MM.1S (cell line): Measurements from ENCODE around the gene ADRB2.
A peak's percentile ranks its signal among the peaks of the same experiment; 100 is the strongest.

ENCODE experiments used
- DNase-seq: peaks from one replicate; pipeline ENCODE4 v3.0.0-alpha.2; 2015
- H2AFZ ChIP-seq: fragments of 300-600 bp; sonication (generic); 2 replicates; pipeline ENCODE4 v1.6.0; 2016; ENCODE audit warnings: antibody characterized with exemption, low read length
- H3F3A ChIP-seq: fragments of 300-600 bp; sonication (generic); 2 replicates; pipeline ENCODE4 v1.6.1; 2016; ENCODE audit warnings: mild to moderate bottlenecking, antibody characterized with exemption, low read length, moderate library complexity, mixed read lengths; ENCODE audit not compliant: insufficient read depth
- H3K27ac ChIP-seq: fragments of 300-600 bp; sonication (generic); 2 replicates; pipeline ENCODE4 v1.5.1; 2016; ENCODE audit warnings: mild to moderate bottlenecking, low read length
- H3K27me3 ChIP-seq: fragments of 300-600 bp; sonication (generic); replicated peaks from 2 replicates; pipeline ENCODE4 v1.6.0; 2016; ENCODE audit warnings: low read length; ENCODE audit not compliant: insufficient read depth
- H3K36me3 ChIP-seq: fragments of 300-600 bp; sonication (generic); replicated peaks from 2 replicates; pipeline ENCODE4 v1.6.1; 2016; ENCODE audit warnings: mild to moderate bottlenecking, low read length, mixed read lengths; ENCODE audit not compliant: insufficient read depth
- H3K4me1 ChIP-seq: fragments of 300-600 bp; sonication (generic); 2 replicates; pipeline ENCODE4 v1.6.1; 2016; ENCODE audit warnings: low read length, mixed read lengths
- H3K4me2 ChIP-seq: fragments of 300-600 bp; sonication (generic); 2 replicates; pipeline ENCODE4 v1.6.0; 2016; ENCODE audit warnings: low read depth, low read length
- H3K4me3 ChIP-seq: fragments of 300-600 bp; sonication (generic); 2 replicates; pipeline ENCODE4 v1.5.1; 2016; ENCODE audit warnings: low read length, mixed read lengths
- H3K79me2 ChIP-seq: fragments of 300-600 bp; sonication (generic); 2 replicates; pipeline ENCODE4 v1.6.1; 2016; ENCODE audit warnings: mixed run types, low read length, mixed read lengths
- H3K9ac ChIP-seq: fragments of 300-600 bp; sonication (generic); 2 replicates; pipeline ENCODE4 v1.6.1; 2016; ENCODE audit warnings: low read length, mixed read lengths
- H3K9me2 ChIP-seq: fragments of 300-600 bp; sonication (generic); replicated peaks from 2 replicates; pipeline ENCODE4 v1.6.1; 2016; ENCODE audit warnings: mild to moderate bottlenecking, low read length, mixed read lengths; ENCODE audit not compliant: insufficient read depth
- H3K9me3 ChIP-seq: fragments of 300-600 bp; sonication (generic); replicated peaks from 2 replicates; pipeline ENCODE4 v1.6.1; 2016; ENCODE audit warnings: mild to moderate bottlenecking, low read length, mixed read lengths; ENCODE audit not compliant: insufficient read depth
- H4K20me1 ChIP-seq: fragments of 300-600 bp; sonication (generic); 2 replicates; pipeline ENCODE4 v1.6.1; 2016; ENCODE audit warnings: mild to moderate bottlenecking, low read length, moderate library complexity, mixed read lengths; ENCODE audit not compliant: insufficient read depth
- CTCF ChIP-seq: fragments of 300-600 bp; sonication (generic); IDR thresholded peaks from 2 replicates; pipeline ENCODE4 v1.5.1; 2016; ENCODE audit warnings: antibody characterized with exemption, low read length, mixed read lengths
- EZH2 ChIP-seq: fragments of 300-600 bp; sonication (generic); optimal IDR thresholded peaks from 2 replicates; pipeline ENCODE3; 2017; ENCODE audit warnings: low read depth, mild to moderate bottlenecking, antibody characterized with exemption, low read length, mixed read lengths
- EZH2phosphoT487 ChIP-seq: fragments of 300-600 bp; sonication (generic); IDR thresholded peaks from 2 replicates; pipeline ENCODE4 v1.6.1; 2018; ENCODE audit warnings: antibody characterized with exemption, low read length

Gene ADRB2

GRCh38 chr5:148807851-148808250, 18.6 kb upstream of the ADRB2 start:
- no peak overlapping the region for H3K4me2 ChIP-seq
- H3K9me2 ChIP-seq = no peaks in the 10 kb centered on the region
- H3K27me3 ChIP-seq = no peaks in the 10 kb centered on the region
- no peak overlapping the region for H3K27ac ChIP-seq
- H2AFZ ChIP-seq = no peak overlapping the region
- H3K36me3 ChIP-seq = no peaks in the 10 kb centered on the region
- H3K79me2 ChIP-seq = no peaks in the 10 kb centered on the region
- peaks cover 24% of the 10 kb centered on the region for H3K4me1 ChIP-seq
- no peak for DNase-seq
- H4K20me1 ChIP-seq = no peaks in the 10 kb centered on the region
- H3K9me3 ChIP-seq = no peaks in the 10 kb centered on the region
- TF ChIP-seq CTCF (no peak), EZH2phosphoT487 (no peak), EZH2 (no peak)
- H3F3A ChIP-seq = peaks cover 11% of the 10 kb centered on the region; the same call in 1 of the 2 replicates
- H3K4me3 ChIP-seq = no peak overlapping the region
- no peak overlapping the region for H3K9ac ChIP-seq

GRCh38 chr5:148808864-148809642, 17.4 kb upstream of the ADRB2 start:
- H4K20me1 ChIP-seq = no peaks in the 10 kb centered on the region
- no peaks in the 10 kb centered on the region for H3K27me3 ChIP-seq
- H3K4me1 ChIP-seq = peaks cover 24% of the 10 kb centered on the region
- peak overlapping the region; percentile 47 for H3K4me2 ChIP-seq
- peaks cover 11% of the 10 kb centered on the region; the same call in 1 of the 2 replicates for H3F3A ChIP-seq
- H3K9me2 ChIP-seq = no peaks in the 10 kb centered on the region
- H3K79me2 ChIP-seq = no peaks in the 10 kb centered on the region
- H2AFZ ChIP-seq = peak overlapping the region; percentile 83
- H3K27ac ChIP-seq = peak overlapping the region; percentile 67
- DNase-seq = peak; percentile 81
- no peaks in the 10 kb centered on the region for H3K36me3 ChIP-seq
- peak overlapping the region; percentile 61 for H3K9ac ChIP-seq
- TF ChIP-seq EZH2phosphoT487 (no peak), CTCF (no peak), EZH2 (no peak)
- no peaks in the 10 kb centered on the region for H3K9me3 ChIP-seq
- peak overlapping the region; percentile 62 for H3K4me3 ChIP-seq

- Histone ChIP-seq H3K9ac (peak overlapping the region; percentile 61), H3K4me3 (peak overlapping the region; percentile 62), H4K20me1 (no peaks in the 10 kb centered on the region), H3K9me2 (no peaks in the 10 kb centered on the region), H2AFZ (peak overlapping the region; percentile 83), H3K79me2 (no peaks in the 10 kb centered on the region), H3K36me3 (no peaks in the 10 kb centered on the region), H3F3A (peaks cover 11% of the 10 kb centered on the region; the same call in 1 of the 2 replicates), H3K9me3 (no peaks in the 10 kb centered on the region), H3K27me3 (no peaks in the 10 kb centered on the region), H3K4me1 (peaks cover 24% of the 10 kb centered on the region), H3K4me2 (peak overlapping the region; percentile 47), H3K27ac (peak overlapping the region; percentile 67)
- DNase-seq = no peak
- TF ChIP-seq EZH2 = no peak
- no peak for TF ChIP-seq EZH2phosphoT487
- TF ChIP-seq CTCF = no peak
Measured at GRCh38 chr5:148809781-148810524, 16.5 kb upstream of the ADRB2 start.
